Suppressor macrophage treated with lipopolysaccharide for 4 hours (primary cell): ENCODE measurements around the gene NHLH1.
A peak's percentile ranks its signal among the peaks of the same experiment; 100 is the strongest.

Source experiments
- DNase-seq: peaks from one replicate; pipeline ENCODE4 v3.0.0-alpha.2; 2020

The NHLH1 gene

DNA sequence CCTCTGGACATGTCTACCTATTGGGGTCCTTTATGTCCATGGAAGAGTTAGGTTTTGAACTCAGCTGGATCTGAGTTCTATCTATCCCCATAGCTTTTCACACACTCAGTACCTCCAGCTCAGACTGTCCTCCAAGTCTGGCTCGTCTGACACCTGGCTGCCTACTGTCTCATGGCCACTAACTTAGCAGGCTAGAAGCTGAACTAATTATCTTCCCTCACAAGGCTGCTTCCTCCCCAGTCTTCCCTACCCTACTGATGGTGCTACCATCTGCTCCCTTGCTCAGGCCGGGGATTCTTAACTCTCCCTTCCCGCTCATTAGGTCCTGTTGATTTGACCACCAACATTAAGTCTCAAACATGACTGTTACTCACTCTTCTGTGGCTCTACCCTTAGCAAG, 46.8 kb downstream of the NHLH1 start:
- no peak for DNase-seq

DNA sequence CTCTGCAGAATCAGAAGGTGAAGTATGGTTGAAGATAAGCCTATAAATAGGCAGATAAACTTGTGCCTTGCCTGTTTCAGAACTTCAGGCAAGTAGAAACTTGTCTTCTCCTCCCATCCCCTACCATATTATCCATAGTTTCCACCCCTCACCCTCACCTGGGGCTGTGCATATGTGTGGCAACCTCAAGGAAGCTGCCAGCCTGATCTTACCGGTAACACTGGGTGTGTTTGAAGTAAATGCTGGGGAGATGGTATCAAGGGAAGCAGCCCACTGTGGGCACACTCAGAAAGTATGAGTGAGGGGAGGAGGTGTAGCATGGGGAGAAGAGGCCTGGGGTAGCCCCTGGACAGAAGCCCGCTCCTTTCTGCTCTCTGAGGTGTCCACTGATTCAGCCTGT, 48.0 kb downstream of the NHLH1 start:
- DNase-seq = no peak

DNA sequence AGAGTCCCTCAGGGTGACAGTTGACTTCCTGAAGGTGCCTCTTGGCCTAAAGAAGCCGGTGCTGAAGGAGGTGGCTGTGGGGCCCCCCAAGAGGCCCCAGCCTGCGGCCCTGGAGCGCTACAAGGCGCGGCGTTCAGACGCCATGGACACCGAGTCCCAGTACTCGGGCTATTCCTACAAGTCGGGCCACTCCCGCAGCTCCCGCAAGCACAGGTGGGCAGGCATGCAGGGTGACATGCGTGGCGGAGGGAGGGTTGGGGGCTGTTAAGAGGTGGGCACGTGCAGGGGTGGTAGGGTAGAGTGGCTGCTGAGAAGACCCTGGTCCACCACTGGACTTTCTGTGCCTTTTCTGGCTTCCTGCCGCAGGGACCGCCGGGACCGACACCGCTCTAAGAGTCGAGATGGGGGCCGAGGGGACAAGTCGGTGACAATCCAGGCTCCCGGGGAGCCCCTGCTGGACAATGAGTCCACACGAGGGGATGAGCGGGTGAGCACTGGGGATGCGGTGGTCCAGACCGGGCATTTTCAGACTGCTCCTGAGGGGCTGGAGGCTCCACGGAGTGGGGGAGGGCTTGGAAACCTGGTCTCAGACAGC, 48.9 kb downstream of the NHLH1 start:
- no peak for DNase-seq

DNA sequence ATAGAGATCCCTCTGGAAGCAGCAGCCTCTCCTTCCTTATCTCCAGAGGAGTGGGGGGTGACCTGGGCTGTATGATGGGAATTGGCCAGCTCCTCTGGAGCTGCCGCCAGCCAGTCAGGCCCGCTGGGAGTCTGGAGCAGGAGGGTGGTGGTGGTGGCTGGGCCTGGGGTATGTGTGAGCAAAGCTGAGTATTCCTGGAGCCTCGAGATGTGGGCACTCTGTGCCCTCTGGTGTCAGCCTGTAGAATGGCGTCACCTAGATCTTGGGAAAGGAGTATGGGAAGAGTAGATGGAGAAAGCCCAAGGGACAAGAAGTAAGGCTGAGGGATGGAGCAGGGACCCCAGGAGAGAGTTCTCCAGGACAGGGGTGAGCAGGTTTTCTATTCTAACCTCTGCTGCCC, 49.5 kb downstream of the NHLH1 start:
- DNase-seq = peak; percentile 40

DNA sequence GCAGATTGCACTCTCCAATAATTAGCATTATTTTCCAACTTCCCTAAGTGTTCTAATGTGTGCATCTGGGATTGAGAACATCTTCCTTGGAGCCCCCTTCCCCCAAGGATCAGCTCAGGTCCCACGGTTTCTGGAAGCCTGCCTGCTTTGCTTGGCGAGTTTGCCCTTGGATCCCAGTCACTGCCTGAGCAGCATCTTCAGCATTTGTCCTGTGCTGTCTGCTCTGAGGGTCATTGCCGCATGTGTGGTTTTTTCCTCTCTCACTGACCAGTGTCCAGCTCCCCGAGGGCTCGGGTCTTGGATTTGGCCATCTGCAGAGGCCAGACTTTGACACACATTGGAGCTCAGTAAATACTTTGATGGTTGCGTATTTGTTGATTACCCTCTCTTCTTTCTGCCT, 51.6 kb downstream of the NHLH1 start:
- no peak for DNase-seq

DNA sequence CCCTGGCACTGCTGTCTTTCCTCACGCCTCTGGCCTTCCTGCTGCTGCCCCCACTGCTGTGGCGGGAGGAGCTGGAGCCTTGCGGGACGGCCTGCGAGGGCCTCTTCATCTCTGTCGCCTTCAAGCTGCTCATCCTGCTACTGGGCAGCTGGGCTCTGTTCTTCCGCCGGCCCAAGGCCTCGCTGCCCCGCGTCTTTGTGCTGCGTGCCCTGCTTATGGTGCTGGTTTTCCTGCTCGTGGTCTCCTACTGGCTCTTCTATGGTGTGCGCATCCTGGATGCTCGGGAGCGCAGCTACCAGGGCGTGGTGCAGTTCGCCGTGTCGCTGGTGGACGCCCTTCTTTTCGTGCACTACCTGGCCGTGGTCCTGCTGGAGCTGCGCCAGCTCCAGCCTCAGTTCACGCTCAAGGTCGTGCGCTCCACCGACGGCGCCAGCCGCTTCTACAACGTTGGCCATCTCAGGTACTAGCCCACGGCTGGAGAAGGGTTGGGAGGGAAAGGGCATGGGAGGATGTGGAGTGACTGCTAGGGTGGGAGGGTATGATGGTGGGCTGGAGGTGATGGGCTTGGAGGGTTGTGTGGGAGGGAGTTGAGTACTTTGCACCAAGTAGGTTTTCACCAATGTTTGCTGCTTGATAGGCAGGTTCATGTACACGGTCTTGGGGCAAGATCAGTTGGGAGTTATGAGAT, 52.4 kb downstream of the NHLH1 start:
- no peak for DNase-seq

DNA sequence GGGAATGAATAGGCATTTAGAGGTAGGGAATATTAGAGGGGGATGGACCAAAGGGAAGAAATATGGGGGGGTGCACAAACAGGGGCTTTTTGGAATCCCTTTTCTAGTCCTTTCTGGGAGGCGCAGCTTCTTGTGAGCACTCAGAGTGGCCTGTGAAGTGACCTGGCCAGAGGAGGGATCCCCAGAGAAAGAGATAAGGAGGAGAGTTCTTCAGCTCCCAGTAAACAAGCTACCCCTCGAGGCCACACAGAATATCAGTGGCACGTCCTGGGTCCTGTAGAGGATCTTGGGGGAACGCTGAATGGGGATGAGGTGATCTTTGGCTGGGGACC, 52.9 kb downstream of the NHLH1 start:
- DNase-seq = no peak

DNA sequence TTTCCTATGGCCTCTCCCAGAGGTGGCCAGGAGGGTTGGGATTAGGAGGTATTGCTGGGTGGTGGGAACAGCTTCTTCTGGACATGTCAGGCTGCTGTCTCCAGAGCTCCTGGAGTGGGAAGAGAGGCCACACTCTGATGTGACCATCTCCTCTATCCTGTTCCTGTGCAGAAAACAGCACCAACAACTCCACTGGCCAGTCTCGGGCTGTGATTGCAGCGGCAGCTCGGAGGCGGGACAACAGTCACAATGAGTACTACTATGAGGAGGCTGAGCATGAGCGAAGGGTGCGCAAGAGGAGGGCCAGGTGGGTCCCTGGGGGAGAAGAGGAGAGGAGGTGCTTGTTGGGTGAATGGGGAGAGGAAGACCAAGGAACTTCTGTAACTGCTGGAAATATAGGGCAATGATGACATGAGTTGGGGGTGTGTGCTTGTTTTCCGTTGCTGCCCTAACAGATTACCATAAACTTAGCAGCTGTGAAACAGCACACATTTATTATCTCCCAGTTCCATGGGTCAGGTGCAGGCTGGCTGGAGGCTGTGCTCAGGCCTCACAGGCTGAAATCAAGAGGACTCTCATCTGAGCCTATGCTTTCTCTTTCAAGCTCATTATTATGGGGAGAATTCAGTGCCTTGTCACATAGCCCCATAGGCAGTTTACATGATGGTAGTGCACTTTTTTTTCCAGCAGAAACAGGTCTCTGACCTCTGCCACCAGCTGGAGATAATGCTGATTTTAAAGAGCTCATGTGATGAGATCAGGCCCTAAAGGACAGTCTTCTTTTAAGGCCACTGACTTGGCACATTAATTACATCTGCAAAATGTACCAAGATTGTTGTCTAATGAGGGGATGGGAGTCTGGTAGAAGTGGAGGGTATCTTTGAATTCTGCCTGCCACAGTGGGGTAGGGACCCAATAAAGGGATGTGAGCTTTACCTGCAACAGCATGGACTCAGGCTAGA, 54.3 kb downstream of the NHLH1 start:
- no peak for DNase-seq

DNA sequence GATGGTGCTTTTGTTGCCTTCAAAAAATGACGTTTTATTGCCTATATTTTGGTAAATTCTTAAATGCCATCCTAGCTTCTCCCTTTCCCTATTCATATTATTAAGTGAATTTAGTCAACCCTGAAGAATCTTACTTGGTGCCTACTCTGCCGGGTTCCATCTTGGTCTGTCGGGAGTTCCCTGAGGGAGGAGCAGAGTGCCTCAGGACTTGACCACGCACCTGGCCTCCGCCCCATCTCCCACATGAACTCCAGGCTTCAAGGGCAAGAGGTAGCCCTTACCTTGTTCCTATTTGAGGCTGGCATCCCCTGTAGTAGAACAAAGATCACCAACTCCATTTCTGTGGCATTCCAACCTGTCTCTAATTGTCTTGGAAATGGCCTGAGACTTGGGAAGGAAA, 55.0 kb downstream of the NHLH1 start:
- DNase-seq = no peak
